Liver (tissue), 3 donors: ENCODE measurements around the gene BAIAP3.

Experiments
- CTCF ChIP-seq: fragments of 150-350 bp; IDR thresholded peaks from 2 replicates; pipeline ENCODE4 v1.5.1; 2017; ENCODE audit warnings: improper control_type of control experiment, low read depth, low read length; ENCODE audit not compliant: missing input control
- EGR1 ChIP-seq, 2 donors: IDR thresholded peaks; 2 replicates each; pipeline ENCODE4 v1.6.1; 2016 to 2018; ENCODE audit warnings: antibody characterized with exemption in 2 of 2, low read depth in 2 of 2
- JUND ChIP-seq, 2 donors: IDR thresholded peaks; 2 replicates each; pipeline ENCODE4 v1.6.1; 2016; ENCODE audit warnings: antibody characterized with exemption in 2 of 2
- YY1 ChIP-seq: IDR thresholded peaks from 2 replicates; pipeline ENCODE4 v1.6.1; 2016; ENCODE audit warnings: antibody characterized with exemption, mild to moderate bottlenecking
- donor health status: healthy.
- donor health status: healthy.

- peak in 1 of 2 donors; percentile 16 for TF ChIP-seq JUND (IDR thresholded peaks at IDR 0.05)
- TF ChIP-seq CTCF, result no peak
- peak; percentile 76 for TF ChIP-seq YY1
- peak in 1 of 2 donors; percentile 46 for TF ChIP-seq EGR1 (IDR thresholded peaks at IDR 0.05; ENCODE audit: low read depth in 2 of 2)
Observed at GRCh38 chr16:1299012-1299867, 34.2 kb upstream of the BAIAP3 start.
